ENCODE data around the gene RAB12. TPM values are rescaled to one million over a fixed set of nuclear protein-coding genes. Genes with fewer than 3 reads are reported as not detected.

Gene RAB12
- total and polyA plus RNA-seq, 2 of the 13 experiments (the other 11 are each of a cell fraction or from before 2014, with no cell fraction given): 9.5 to 25.3 TPM

GRCh38 chr18:8608795-8609658, at the start of gene RAB12 (continued):
- TF ChIP-seq ZNF281 (CRISPR knock-in tag; IDR thresholded peaks at IDR 0.05; ENCODE audit: borderline replicate concordance) (no peak; the same call in 1 of the 2 replicates), RBM39 (IDR thresholded peaks at IDR 0.05; ENCODE audit: low read depth, low read length, poor library complexity, severe bottlenecking) (peak; percentile 14), XBP1 (CRISPR knock-in tag; IDR thresholded peaks at IDR 0.05) (no peak), ZNF180 (CRISPR knock-in tag; IDR thresholded peaks at IDR 0.05; ENCODE audit: borderline replicate concordance, low read depth) (no peak), ZFP37 (CRISPR knock-in tag; IDR thresholded peaks at IDR 0.05; ENCODE audit: borderline replicate concordance) (no peak), ZBTB14 (CRISPR knock-in tag; IDR thresholded peaks at IDR 0.05) (no peak), ZNF572 (CRISPR knock-in tag; IDR thresholded peaks at IDR 0.05) (no peak), ZNF598 (CRISPR knock-in tag; IDR thresholded peaks at IDR 0.05; ENCODE audit: borderline replicate concordance) (peak; percentile 55; the same call in 1 of the 2 replicates), ZNF569 (CRISPR knock-in tag; IDR thresholded peaks at IDR 0.05; ENCODE audit: borderline replicate concordance) (no peak), SOX5 (CRISPR knock-in tag; IDR thresholded peaks at IDR 0.05; ENCODE audit: borderline replicate concordance) (no peak), ISX (CRISPR knock-in tag; conservative IDR thresholded peaks at IDR 0.05) (no peak), HNRNPLL (IDR thresholded peaks at IDR 0.05; ENCODE audit: low read depth, low read length, poor library complexity, severe bottlenecking) (peak; percentile 77), ARID2 (CRISPR knock-in tag; IDR thresholded peaks at IDR 0.05; ENCODE audit: borderline replicate concordance) (no peak), TEAD2 (CRISPR knock-in tag; IDR thresholded peaks at IDR 0.05) (no peak), ZNF740 (CRISPR knock-in tag; IDR thresholded peaks at IDR 0.05) (no peak), ZNF552 (CRISPR knock-in tag; IDR thresholded peaks at IDR 0.05; ENCODE audit: borderline replicate concordance) (no peak), BCLAF1 (IDR thresholded peaks at IDR 0.05) (no peak), FOXA3 (CRISPR knock-in tag; IDR thresholded peaks at IDR 0.05) (no peak), ZNF749 (CRISPR knock-in tag; IDR thresholded peaks at IDR 0.05; ENCODE audit: borderline replicate concordance) (no peak), DMAP1 (CRISPR knock-in tag; IDR thresholded peaks at IDR 0.05) (no peak; the same call in 1 of the 2 replicates)

Data from HepG2 (cell line).